Measurements from ENCODE around the gene PAWR. TPM values are rescaled to one million over a fixed set of nuclear protein-coding genes. Genes with fewer than 3 reads are reported as not detected.

PAWR gene
- total and polyA plus RNA-seq, 9 donors: 26.4 to 125 (median 72.8) TPM

GRCh38 chr12:79560225-79560889 is 130.4 kb downstream of the PAWR start:
- intact Hi-C loops (cut with DNase I): loop anchor here in 1 of 4 donors (5.0 kb wide), 1 partner anchor 127 kb away; no protein-coding TSS in a partner anchor
- Histone ChIP-seq H3K36me3 (no peaks in the 10 kb centered on the region), H3K4me3 (no peak overlapping the region), H3K27me3 (no peaks in the 10 kb centered on the region), H3K27ac (peak overlapping the region in 1 of 2 donors; percentile 35), H3K9me3 (no peaks in the 10 kb centered on the region), H3K4me1 (ENCODE audit: insufficient read depth) (peaks cover 10% of the 10 kb centered on the region)
- WGBS, 3 donors: 23 to 45% (median 24%) methylated on average over 6 of the region's 6 CpGs
- no peak for DNase-seq
- TF ChIP-seq EP300 (IDR thresholded peaks at IDR 0.05) (no peak), CTCF (IDR thresholded peaks at IDR 0.05) (no peak), POLR2A (IDR thresholded peaks at IDR 0.05) (no peak)

- intact Hi-C loops (cut with DNase I): loop anchor here in 3 of 4 donors (5.0 to 10.0 kb wide), 5 partner anchors 128 to 705 kb away; partner anchors contain the start of gene PAWR (in 1 of the 3)
- 50 to 69% (median 59%) methylated on average over 2 of the region's 2 CpGs for WGBS, 3 donors
- DNase-seq: no peak
- Histone ChIP-seq H3K4me1 (ENCODE audit: insufficient read depth) (peaks cover 10% of the 10 kb centered on the region), H3K36me3 (no peaks in the 10 kb centered on the region), H3K27ac (peak overlapping the region in 1 of 2 donors; percentile 35), H3K4me3 (no peak overlapping the region), H3K9me3 (no peaks in the 10 kb centered on the region), H3K27me3 (no peaks in the 10 kb centered on the region)
- no peak for TF ChIP-seq POLR2A (IDR thresholded peaks at IDR 0.05)
- no peak for TF ChIP-seq EP300 (IDR thresholded peaks at IDR 0.05)
- TF ChIP-seq CTCF (IDR thresholded peaks at IDR 0.05): no peak
These were observed 131.2 kb downstream of the PAWR start for GRCh38 chr12:79559591-79559990.

- no peak for DNase-seq
- TF ChIP-seq CTCF (IDR thresholded peaks at IDR 0.05) (no peak), EP300 (IDR thresholded peaks at IDR 0.05) (no peak), POLR2A (IDR thresholded peaks at IDR 0.05) (no peak)
- H3K27me3 ChIP-seq: no peaks in the 10 kb centered on the region
- WGBS, 3 donors: 22 to 29% (median 28%) methylated on average over 5 of the region's 5 CpGs
- no peaks in the 10 kb centered on the region for H3K36me3 ChIP-seq
- H3K9me3 ChIP-seq: no peaks in the 10 kb centered on the region
- H3K4me1 ChIP-seq (ENCODE audit: insufficient read depth): peaks cover 10% of the 10 kb centered on the region
- intact Hi-C loops (cut with DNase I): loop anchor here in 3 of 4 donors (5.0 to 10.0 kb wide), 5 partner anchors 128 to 706 kb away; partner anchors contain the start of gene PAWR (in 1 of the 3)
- H3K4me3 ChIP-seq: no peak overlapping the region
- peak overlapping the region in 1 of 2 donors; percentile 63 for H3K27ac ChIP-seq
These were observed 131.8 kb downstream of the PAWR start for GRCh38 chr12:79558924-79559469.

- 2 to 10% (median 5%) methylated on average over 1 of the region's 1 CpG for WGBS, 3 donors
- no peaks in the 10 kb centered on the region for H3K27me3 ChIP-seq
- H3K36me3 ChIP-seq: no peaks in the 10 kb centered on the region
- TF ChIP-seq POLR2A (IDR thresholded peaks at IDR 0.05): no peak
- TF ChIP-seq EP300 (IDR thresholded peaks at IDR 0.05): no peak
- TF ChIP-seq CTCF (IDR thresholded peaks at IDR 0.05): no peak
- intact Hi-C loops (cut with DNase I): loop anchor here in 3 of 4 donors (5.0 to 10.0 kb wide), 5 partner anchors 129 to 707 kb away; partner anchors contain the start of gene PAWR (in 1 of the 3)
- no peaks in the 10 kb centered on the region for H3K9me3 ChIP-seq
- peak overlapping the region in 1 of 2 donors; percentile 63 for H3K27ac ChIP-seq
- H3K4me3 ChIP-seq: no peak overlapping the region
- no peak for DNase-seq
- peaks cover 10% of the 10 kb centered on the region for H3K4me1 ChIP-seq (ENCODE audit: insufficient read depth)
These were observed 133.0 kb downstream of the PAWR start for GRCh38 chr12:79557690-79558315.
